Thyroid gland (tissue), 4 donors: Measurements from ENCODE around the gene CAMTA1.

Source experiments
- POLR2A ChIP-seq, 2 donors: fragments of 450-650 bp; IDR thresholded peaks; one replicate each; pipeline ENCODE4 v1.6.1; 2017; ENCODE audit warnings: antibody characterized with exemption in 2 of 2, mild to moderate bottlenecking in 2 of 2, moderate library complexity in 1 of 2
- TF ChIP-seq, protein P1 (sequence below), 6 experiments: fragments of 200-600 bp in 3 of 6; fragments of 450-650 bp in 3 of 6; sonication (generic) in 3 of 6; IDR thresholded peaks; one replicate each; pipeline ENCODE4 v1.5.1; 2016 to 2019; ENCODE audit warnings: antibody characterized with exemption in 6 of 6, mild to moderate bottlenecking in 2 of 6, inconsistent platforms in 1 of 6, moderate library complexity in 1 of 6

DNA sequence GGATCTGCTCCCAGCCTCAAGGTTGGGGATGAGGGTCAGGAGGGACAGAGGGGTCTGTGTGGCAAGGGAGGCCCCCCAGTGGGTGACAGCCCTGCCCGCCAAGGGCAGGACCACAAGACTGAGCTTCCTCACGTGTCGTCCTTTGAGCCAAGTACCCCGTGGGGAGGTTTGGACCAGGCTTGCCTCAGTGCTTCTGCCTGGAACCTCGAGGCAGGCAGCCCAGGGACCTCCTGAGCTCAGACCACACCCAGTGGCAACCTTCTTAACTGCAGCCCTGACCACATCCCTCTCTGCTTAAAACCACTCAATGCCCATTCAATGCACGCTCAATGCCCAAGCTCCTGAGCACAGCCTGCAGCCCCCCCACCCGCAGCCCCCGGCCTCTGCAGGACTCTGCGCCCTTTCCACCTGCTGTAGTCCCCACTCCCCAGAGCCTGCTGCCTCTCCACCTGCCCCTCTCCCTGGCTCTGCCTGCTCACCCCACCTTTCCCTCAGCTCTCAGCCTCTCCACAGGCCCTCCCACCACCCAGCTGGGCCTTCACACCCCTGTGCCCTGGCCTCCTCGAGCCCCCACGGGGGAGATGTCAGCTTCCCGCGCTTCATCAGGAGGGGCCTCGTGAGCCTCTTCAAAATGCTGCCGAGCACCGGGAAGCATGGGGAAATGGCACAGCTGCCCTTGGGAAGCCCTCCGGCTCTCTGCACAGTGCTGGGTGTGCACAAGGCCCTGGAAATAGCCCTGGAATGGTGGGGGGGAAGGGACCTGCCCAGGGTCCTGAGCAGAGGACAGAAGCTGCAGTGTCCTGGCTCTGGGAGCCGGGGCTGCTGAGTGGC, 856.5 kb downstream of the CAMTA1 start:
- TF ChIP-seq, protein P1, sequence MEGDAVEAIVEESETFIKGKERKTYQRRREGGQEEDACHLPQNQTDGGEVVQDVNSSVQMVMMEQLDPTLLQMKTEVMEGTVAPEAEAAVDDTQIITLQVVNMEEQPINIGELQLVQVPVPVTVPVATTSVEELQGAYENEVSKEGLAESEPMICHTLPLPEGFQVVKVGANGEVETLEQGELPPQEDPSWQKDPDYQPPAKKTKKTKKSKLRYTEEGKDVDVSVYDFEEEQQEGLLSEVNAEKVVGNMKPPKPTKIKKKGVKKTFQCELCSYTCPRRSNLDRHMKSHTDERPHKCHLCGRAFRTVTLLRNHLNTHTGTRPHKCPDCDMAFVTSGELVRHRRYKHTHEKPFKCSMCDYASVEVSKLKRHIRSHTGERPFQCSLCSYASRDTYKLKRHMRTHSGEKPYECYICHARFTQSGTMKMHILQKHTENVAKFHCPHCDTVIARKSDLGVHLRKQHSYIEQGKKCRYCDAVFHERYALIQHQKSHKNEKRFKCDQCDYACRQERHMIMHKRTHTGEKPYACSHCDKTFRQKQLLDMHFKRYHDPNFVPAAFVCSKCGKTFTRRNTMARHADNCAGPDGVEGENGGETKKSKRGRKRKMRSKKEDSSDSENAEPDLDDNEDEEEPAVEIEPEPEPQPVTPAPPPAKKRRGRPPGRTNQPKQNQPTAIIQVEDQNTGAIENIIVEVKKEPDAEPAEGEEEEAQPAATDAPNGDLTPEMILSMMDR (IDR thresholded peaks at IDR 0.05), result no peak
- TF ChIP-seq POLR2A (IDR thresholded peaks at IDR 0.05), result no peak
